K562 (cell line): ENCODE data around the gene ITGB2. TPM values are rescaled to one million over a fixed set of nuclear protein-coding genes. Genes with fewer than 3 reads are reported as not detected.

Experiments used
- ATAC-seq: fragments of 200-7000 bp; cut with Tn5 transposase; 3 replicates; pipeline ENCODE4 v1.9.1; 2020; ENCODE audit warnings: moderate library complexity
- BruUV-seq: library from RNA; stranded (reverse); fragments of 400-500 nt; replicated peaks from 2 replicates; lab custom pipeline; 2021; lab: Mats Ljungman, UMichigan
- CTCF ChIA-PET: fragments of 300-600 bp; formaldehyde crosslinking; extraction: SDS; loops from one replicate; lab custom pipeline; 2021; ENCODE audit warnings: low intra/inter-chr PET ratio; lab: Yijun Ruan, JAX
- POLR2A ChIA-PET: fragments of 300-600, 350-650 bp; sonication (Branson Sonifier 250); formaldehyde crosslinking; extraction: SDS; loops from one replicate; lab custom pipeline; 2021; ENCODE audit warnings: antibody characterized with exemption, inconsistent platforms; lab: Yijun Ruan, JAX
- DNase-seq, 4 experiments: peaks; one replicate each; pipeline versions ENCODE4 v3.0.0 to v3.0.0-alpha.2; 2011 to 2018; ENCODE audit warnings: low spot score in 3 of 4, mixed read lengths in 3 of 4; ENCODE audit errors: extremely low read depth in 1 of 4
- FAIRE-seq: peaks from 2 replicates; lab custom pipeline; 2011; peaks lifted over from hg19 to GRCh38; lab: Jason Lieb, UNC
- H2AFZ ChIP-seq: 2 replicates; pipeline ENCODE4 v1.6.0; 2011; ENCODE audit warnings: low read depth, low read length, control low read depth, inconsistent platforms
- H3K27ac ChIP-seq: fragments of 200-600 bp; 3 replicates; pipeline ENCODE4 v1.8.0; 2011; ENCODE audit warnings: low read depth, mild to moderate bottlenecking, control low read depth, inconsistent platforms, low read length, moderate library complexity, mixed read lengths; ENCODE audit errors: extremely low read depth
- H3K27me3 ChIP-seq, 2 experiments: fragments of 300-600 bp in 1 of 2; 2 replicates in 1 of 2; 3 replicates in 1 of 2; pipeline versions ENCODE4 v1.6.0 to v1.8.0; 2011; ENCODE audit warnings: inconsistent platforms in 2 of 2, low read length in 2 of 2, mild to moderate bottlenecking in 1 of 2, mixed read lengths in 1 of 2, moderate library complexity in 1 of 2; ENCODE audit not compliant: control insufficient read depth in 2 of 2, insufficient read depth in 2 of 2
- H3K36me3 ChIP-seq: fragments of 300-600 bp; 3 replicates; pipeline ENCODE4 v1.8.0; 2011; ENCODE audit warnings: mild to moderate bottlenecking, low read length, inconsistent platforms; ENCODE audit not compliant: control insufficient read depth, insufficient read depth
- H3K4me1 ChIP-seq, 2 experiments: fragments of 200-600 bp in 1 of 2; replicated peaks in 1 of 2; 2 replicates in 1 of 2; 3 replicates in 1 of 2; pipeline versions ENCODE4 v1.5.1 to v1.8.0; 2011; ENCODE audit warnings: inconsistent platforms in 2 of 2, low read length in 2 of 2, mild to moderate bottlenecking in 1 of 2, mixed read lengths in 1 of 2, moderate library complexity in 1 of 2; ENCODE audit not compliant: control insufficient read depth in 2 of 2, insufficient read depth in 2 of 2
- H3K4me2 ChIP-seq: 2 replicates; pipeline ENCODE4 v1.6.1; 2011; ENCODE audit warnings: low read length, control low read depth, inconsistent platforms, mixed read lengths; ENCODE audit not compliant: insufficient read depth
- H3K4me3 ChIP-seq: fragments of 200-600 bp; sonication (generic), shearing (Covaris generic); 2 replicates; pipeline ENCODE4 v1.5.1; 2016; ENCODE audit warnings: control low read depth, inconsistent platforms
- H3K79me2 ChIP-seq: fragments of 200-600 bp; 3 replicates; pipeline ENCODE4 v1.8.0; 2011; ENCODE audit warnings: low read length, inconsistent platforms; ENCODE audit not compliant: control insufficient read depth, insufficient read depth
- H3K9ac ChIP-seq, 2 experiments: 2 replicates each; pipeline versions ENCODE4 v1.6.0 to v1.6.1; 2011; ENCODE audit warnings: low read depth in 2 of 2, low read length in 2 of 2, control low read depth in 1 of 2, inconsistent platforms in 1 of 2, mild to moderate bottlenecking in 1 of 2, mixed read lengths in 1 of 2; ENCODE audit not compliant: insufficient read depth in 1 of 2
- H3K9me1 ChIP-seq: one replicate; pipeline ENCODE4 v1.6.0; 2011; ENCODE audit warnings: inconsistent platforms, mild to moderate bottlenecking, low read length, moderate library complexity; ENCODE audit not compliant: control insufficient read depth, insufficient read depth
- H3K9me3 ChIP-seq: replicated peaks from 2 replicates; pipeline ENCODE4 v1.5.1; 2011; ENCODE audit warnings: low read depth, low read length, inconsistent platforms; ENCODE audit not compliant: control insufficient read depth, insufficient read depth
- H4K20me1 ChIP-seq: replicated peaks from 2 replicates; pipeline ENCODE4 v1.6.1; 2011; ENCODE audit warnings: low read length, inconsistent platforms, mixed read lengths; ENCODE audit not compliant: control insufficient read depth, insufficient read depth
- CHD2 ChIP-seq: IDR thresholded peaks from 2 replicates; pipeline ENCODE4 v1.6.1; 2011; ENCODE audit warnings: low read depth, low read length
- PCBP1 ChIP-seq: fragments of 200-400 bp; formaldehyde crosslinking; IDR thresholded peaks from 2 replicates; pipeline ENCODE4 v1.6.1; 2018; ENCODE audit warnings: mild to moderate bottlenecking, low read depth, low read length; ENCODE audit not compliant: poor library complexity, severe bottlenecking
- USF1 ChIP-seq: sonication (generic); formaldehyde crosslinking; IDR thresholded peaks from 2 replicates; pipeline ENCODE4 v1.9.0; 2022; ENCODE audit warnings: mild to moderate bottlenecking, missing genetic modification reagents
- WGBS: fragments of 100-300 bp; shearing (Covaris generic); methylation state at CpG from one replicate; pipeline ENCODE4 v1.1.6; 2016; ENCODE audit warnings: low coverage, mixed read lengths; ENCODE audit not compliant: insufficient coverage; ENCODE audit errors: missing lambda C conversion rate; 5-methylcytosine and 5-hydroxymethylcytosine counted together
- in situ Hi-C: fragments of 300-500 bp; cut with MboI; formaldehyde crosslinking; loops from 4 replicates; pipeline ENCODE4 v1.15.0; 2018; ENCODE audit warnings: inconsistent platforms, mixed read lengths
- intact Hi-C: fragments of 100-400 bp; cut with micrococcal nuclease; formaldehyde crosslinking; loops from 2 replicates; pipeline ENCODE4 v1.14.2; 2022
- polyA plus RNA-seq, 8 experiments: library from polyadenylated mRNA; depleted of rRNA in 4 of 8; stranded (reverse) in 5 of 8; unstranded in 3 of 8; fragments of >200 nt; fragmentation: Nextera tagmentation in 2 of 8; fragmentation: Illumina TruSeq in 1 of 8; extraction: Ambion mirVana in 2 of 8; extraction: Trizol in 1 of 8; gene quantifications; 2 replicates each; pipeline versions ENCODE4 v1.2.1 to v1.2.3, GENCODE V29; 2011 to 2014; ENCODE audit warnings: inconsistent platforms in 1 of 8, missing spikeins in 1 of 8
- total RNA-seq, 7 experiments: library from RNA; depleted of rRNA in 6 of 7; stranded (reverse); fragments of >200 nt in 6 of 7; fragmentation: Illumina TruSeq in 2 of 7; extraction: Trizol in 2 of 7; gene quantifications; 2 replicates each; pipeline versions ENCODE4 v1.2.1 to v1.2.3, GENCODE V29; 2011 to 2021; ENCODE audit warnings: low replicate concordance in 1 of 7
- TF ChIP-seq, protein P1 (sequence below): conservative IDR thresholded peaks from 2 replicates; pipeline ENCODE4 v1.6.1; 2011; ENCODE audit warnings: low read depth, mild to moderate bottlenecking, low read length; ENCODE audit not compliant: control insufficient read depth

ITGB2 gene
- total and polyA plus RNA-seq, 9 of the 15 experiments (the other 6 are each of a cell fraction or from before 2014, with no cell fraction given), result 0.07 to 1.3 (median 0.51) TPM; not detected in 2

GRCh38 chr21:44891631-44892031 lies 29.1 kb downstream of the ITGB2 start:
- Histone ChIP-seq H4K20me1 (peaks cover 24% of the 10 kb centered on the region), H3K9ac (peak overlapping the region in 1 of 2 experiments; percentile 26; a peak in 1 of 4 replicates), H3K9me3 (no peaks in the 10 kb centered on the region), H3K36me3 (no peaks in the 10 kb centered on the region), H3K79me2 (no peaks in the 10 kb centered on the region), H3K4me2 (no peak overlapping the region), H3K9me1 (peaks cover 3% of the 10 kb centered on the region), H3K27ac (no peak overlapping the region), H3K4me1 (peaks cover 0 to 70% of the 10 kb centered on the region in 2 experiments; a peak in 4 of 5 replicates), H3K27me3 (peaks cover 34 to 87% of the 10 kb centered on the region in 2 experiments; a peak in 4 of 5 replicates), H2AFZ (no peak overlapping the region), H3K4me3 (no peak overlapping the region)
- CTCF ChIA-PET, result no interaction called here
- ATAC-seq (no peak), DNase-seq (no peak), FAIRE-seq (no peak)
- no TSS peak for BruUV-seq
- POLR2A ChIA-PET, result interaction anchor here (0.5 kb wide), 1 partner anchor 18 kb away, joined by 3 read pairs; the partner anchor contains the start of gene PTTG1IP
- 51% methylated on average over 13 of the region's 15 CpGs for WGBS
- intact Hi-C loops, result loop anchor here (2.0 kb wide), 1 partner anchor 41 kb away; no protein-coding TSS in a partner anchor
- in situ Hi-C loops, result no loop called here
- TF ChIP-seq PCBP1 (peak; percentile 58), CHD2 (no peak)

- 6% methylated on average over 8 of the region's 9 CpGs for WGBS
- POLR2A ChIA-PET, result interaction anchor here (0.5 kb wide), 1 partner anchor 17 kb away, joined by 3 read pairs; the partner anchor contains the start of gene PTTG1IP
- no peaks in the 10 kb centered on the region for H3K36me3 ChIP-seq
- H3K27me3 ChIP-seq, result peaks cover 33 to 88% of the 10 kb centered on the region in 2 experiments; a peak in 4 of 5 replicates
- 0 out of 2 replicates have a peak, but pooled peaks have one; percentile 0 for TF ChIP-seq USF1 (CRISPR knock-in tag)
- TF ChIP-seq, protein P1, sequence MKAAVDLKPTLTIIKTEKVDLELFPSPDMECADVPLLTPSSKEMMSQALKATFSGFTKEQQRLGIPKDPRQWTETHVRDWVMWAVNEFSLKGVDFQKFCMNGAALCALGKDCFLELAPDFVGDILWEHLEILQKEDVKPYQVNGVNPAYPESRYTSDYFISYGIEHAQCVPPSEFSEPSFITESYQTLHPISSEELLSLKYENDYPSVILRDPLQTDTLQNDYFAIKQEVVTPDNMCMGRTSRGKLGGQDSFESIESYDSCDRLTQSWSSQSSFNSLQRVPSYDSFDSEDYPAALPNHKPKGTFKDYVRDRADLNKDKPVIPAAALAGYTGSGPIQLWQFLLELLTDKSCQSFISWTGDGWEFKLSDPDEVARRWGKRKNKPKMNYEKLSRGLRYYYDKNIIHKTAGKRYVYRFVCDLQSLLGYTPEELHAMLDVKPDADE, result no peak
- TF ChIP-seq, all 486 proteins: peak for 1
- no peak for FAIRE-seq
- CTCF ChIA-PET, result no interaction called here
- DNase-seq, result no peak
- BruUV-seq, result no TSS peak
- intact Hi-C loops, result no loop called here
- no peak overlapping the region for H3K4me3 ChIP-seq
- ATAC-seq, result no peak
- peaks cover 0 to 70% of the 10 kb centered on the region in 2 experiments; a peak in 4 of 5 replicates for H3K4me1 ChIP-seq
- no peaks in the 10 kb centered on the region for H3K9me3 ChIP-seq
- peak overlapping the region in 1 of 2 experiments; percentile 8; a peak in 1 of 4 replicates for H3K9ac ChIP-seq
- H2AFZ ChIP-seq, result no peak overlapping the region
- no peak overlapping the region for H3K4me2 ChIP-seq
- H3K79me2 ChIP-seq, result no peaks in the 10 kb centered on the region
- in situ Hi-C loops, result no loop called here
- peaks cover 3% of the 10 kb centered on the region for H3K9me1 ChIP-seq
- H4K20me1 ChIP-seq, result peaks cover 24% of the 10 kb centered on the region
- no peak overlapping the region for H3K27ac ChIP-seq
Measured at GRCh38 chr21:44890961-44891541, 29.6 kb downstream of the ITGB2 start.
